Panc1 (cell line): ENCODE measurements around the gene VSTM2L.

Experiments
- CTCF ChIP-seq: fragments of 450-650 bp; IDR thresholded peaks from 2 replicates; pipeline ENCODE4 v1.5.1; 2017; ENCODE audit warnings: mild to moderate bottlenecking
- POLR2AphosphoS5 ChIP-seq: IDR thresholded peaks from 2 replicates; pipeline ENCODE4 v1.6.1; 2012; ENCODE audit warnings: mild to moderate bottlenecking, low read depth, low read length, moderate library complexity
- TCF7L2 ChIP-seq: IDR thresholded peaks from 2 replicates; pipeline ENCODE4 v1.6.1; 2011; ENCODE audit warnings: mild to moderate bottlenecking, low read depth, low read length, inconsistent platforms

GRCh38 chr20:37991908-37992307 lies 89.0 kb downstream of the VSTM2L start:
- TF ChIP-seq CTCF (no peak), POLR2AphosphoS5 (no peak), TCF7L2 (no peak)
